Fibroblast of lung (primary cell): ENCODE data around the gene ARHGEF10L.

Experiments
- EZH2 ChIP-seq: IDR thresholded peaks from 2 replicates; pipeline ENCODE4 v1.5.1; 2012; ENCODE audit warnings: low read length, control low read depth, mild to moderate bottlenecking; ENCODE audit errors: missing control alignments
- TF ChIP-seq, protein P1 (sequence below), 2 donors: IDR thresholded peaks in 1 of 2; conservative IDR thresholded peaks in 1 of 2; 1 replicate in 1 of 2; 2 replicates in 1 of 2; pipeline ENCODE4 v1.5.1; 2011 to 2012; ENCODE audit warnings: low read length in 2 of 2, control low read depth in 1 of 2, inconsistent platforms in 1 of 2, low read depth in 1 of 2, mild to moderate bottlenecking in 1 of 2

DNA sequence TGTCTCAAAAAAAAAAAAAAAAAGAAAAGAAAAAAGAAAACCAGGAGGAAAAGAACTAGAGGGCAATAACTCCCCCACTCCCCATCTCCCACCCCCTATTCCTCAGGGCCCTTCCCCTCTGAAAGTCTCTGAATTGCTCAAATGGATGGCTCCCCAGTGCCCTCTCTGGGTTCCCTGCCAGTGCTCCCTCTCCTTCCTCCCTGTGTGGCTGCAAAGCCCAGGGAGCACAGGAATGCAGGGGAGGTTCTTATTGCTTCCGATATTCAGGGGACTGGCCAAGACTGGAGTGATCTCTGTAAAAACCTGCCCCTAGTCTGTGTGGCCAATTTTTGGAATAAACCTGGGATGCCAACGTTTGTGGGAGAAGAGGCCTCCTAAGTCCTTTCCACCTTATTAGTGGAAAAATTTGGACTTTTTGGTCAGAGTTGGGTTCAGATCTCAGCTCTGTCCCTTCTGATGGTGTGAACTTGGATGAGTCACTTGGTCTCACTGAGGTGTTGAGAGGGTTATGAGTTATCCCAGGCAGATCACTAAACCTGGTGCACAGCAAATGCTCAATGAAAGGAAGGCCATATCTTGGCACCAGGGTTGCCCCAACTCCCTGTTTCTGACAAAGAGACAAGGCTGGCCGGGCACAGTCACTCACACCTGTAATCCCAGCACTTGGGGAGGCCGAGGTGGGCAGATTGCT, 13.4 kb upstream of the ARHGEF10L start:
- TF ChIP-seq EZH2, result no peak
- TF ChIP-seq, protein P1, sequence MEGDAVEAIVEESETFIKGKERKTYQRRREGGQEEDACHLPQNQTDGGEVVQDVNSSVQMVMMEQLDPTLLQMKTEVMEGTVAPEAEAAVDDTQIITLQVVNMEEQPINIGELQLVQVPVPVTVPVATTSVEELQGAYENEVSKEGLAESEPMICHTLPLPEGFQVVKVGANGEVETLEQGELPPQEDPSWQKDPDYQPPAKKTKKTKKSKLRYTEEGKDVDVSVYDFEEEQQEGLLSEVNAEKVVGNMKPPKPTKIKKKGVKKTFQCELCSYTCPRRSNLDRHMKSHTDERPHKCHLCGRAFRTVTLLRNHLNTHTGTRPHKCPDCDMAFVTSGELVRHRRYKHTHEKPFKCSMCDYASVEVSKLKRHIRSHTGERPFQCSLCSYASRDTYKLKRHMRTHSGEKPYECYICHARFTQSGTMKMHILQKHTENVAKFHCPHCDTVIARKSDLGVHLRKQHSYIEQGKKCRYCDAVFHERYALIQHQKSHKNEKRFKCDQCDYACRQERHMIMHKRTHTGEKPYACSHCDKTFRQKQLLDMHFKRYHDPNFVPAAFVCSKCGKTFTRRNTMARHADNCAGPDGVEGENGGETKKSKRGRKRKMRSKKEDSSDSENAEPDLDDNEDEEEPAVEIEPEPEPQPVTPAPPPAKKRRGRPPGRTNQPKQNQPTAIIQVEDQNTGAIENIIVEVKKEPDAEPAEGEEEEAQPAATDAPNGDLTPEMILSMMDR (conservative IDR thresholded peaks at IDR 0.05 in 1 of 2, IDR thresholded peaks at IDR 0.05 in 1 of 2; ENCODE audit: low read depth in 1 of 2, low read length in 2 of 2), result no peak
